ENCODE results near the gene PARD3. TPM values are rescaled to one million over a fixed set of nuclear protein-coding genes. Genes with fewer than 3 reads are reported as not detected.

The PARD3 gene
- total RNA-seq, 3 donors from 2014 or later = 48.2 to 93.7 (median 60.6) TPM

GRCh38 chr10:34581801-34582532 lies 233.1 kb downstream of the PARD3 start:
- no peak overlapping the region for H3K27ac ChIP-seq
- TF ChIP-seq POLR2A (IDR thresholded peaks at IDR 0.05) (no peak), POLR2AphosphoS5 (IDR thresholded peaks at IDR 0.05) (no peak)
- TF ChIP-seq, protein P1, sequence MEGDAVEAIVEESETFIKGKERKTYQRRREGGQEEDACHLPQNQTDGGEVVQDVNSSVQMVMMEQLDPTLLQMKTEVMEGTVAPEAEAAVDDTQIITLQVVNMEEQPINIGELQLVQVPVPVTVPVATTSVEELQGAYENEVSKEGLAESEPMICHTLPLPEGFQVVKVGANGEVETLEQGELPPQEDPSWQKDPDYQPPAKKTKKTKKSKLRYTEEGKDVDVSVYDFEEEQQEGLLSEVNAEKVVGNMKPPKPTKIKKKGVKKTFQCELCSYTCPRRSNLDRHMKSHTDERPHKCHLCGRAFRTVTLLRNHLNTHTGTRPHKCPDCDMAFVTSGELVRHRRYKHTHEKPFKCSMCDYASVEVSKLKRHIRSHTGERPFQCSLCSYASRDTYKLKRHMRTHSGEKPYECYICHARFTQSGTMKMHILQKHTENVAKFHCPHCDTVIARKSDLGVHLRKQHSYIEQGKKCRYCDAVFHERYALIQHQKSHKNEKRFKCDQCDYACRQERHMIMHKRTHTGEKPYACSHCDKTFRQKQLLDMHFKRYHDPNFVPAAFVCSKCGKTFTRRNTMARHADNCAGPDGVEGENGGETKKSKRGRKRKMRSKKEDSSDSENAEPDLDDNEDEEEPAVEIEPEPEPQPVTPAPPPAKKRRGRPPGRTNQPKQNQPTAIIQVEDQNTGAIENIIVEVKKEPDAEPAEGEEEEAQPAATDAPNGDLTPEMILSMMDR (IDR thresholded peaks at IDR 0.05) = no peak

GRCh38 chr10:34580643-34581042 lies 234.5 kb downstream of the PARD3 start:
- H3K9me3 ChIP-seq = no peaks in the 10 kb centered on the region
- H3K27me3 ChIP-seq = no peaks in the 10 kb centered on the region
- no peak for TF ChIP-seq POLR2AphosphoS5 (IDR thresholded peaks at IDR 0.05)
- TF ChIP-seq POLR2A (IDR thresholded peaks at IDR 0.05) = no peak
- TF ChIP-seq, protein P1 (IDR thresholded peaks at IDR 0.05) = no peak
- no peak overlapping the region for H3K27ac ChIP-seq
- intact Hi-C loops (cut with DNase I; ENCODE audit: low total_unique reads) = loop anchor here (5.0 kb wide), 1 partner anchor 263 kb away; no protein-coding TSS in a partner anchor
- no peaks in the 10 kb centered on the region for H3K4me1 ChIP-seq
- no peak overlapping the region for H3K4me3 ChIP-seq
- DNase-seq (ENCODE audit: low spot score in 2 of 2) = no peak
- H3K36me3 ChIP-seq = no peaks in the 10 kb centered on the region

More at GRCh38 chr10:34581801-34582532, 233.1 kb downstream of the PARD3 start:
- Histone ChIP-seq H3K27me3 (no peaks in the 10 kb centered on the region), H3K4me1 (no peaks in the 10 kb centered on the region), H3K4me3 (no peak overlapping the region), H3K36me3 (no peaks in the 10 kb centered on the region), H3K9me3 (no peaks in the 10 kb centered on the region)
- DNase-seq (ENCODE audit: low spot score in 2 of 2) = no peak
- intact Hi-C loops (cut with DNase I; ENCODE audit: low total_unique reads) = loop anchor here (5.0 kb wide), 1 partner anchor 265 kb away; no protein-coding TSS in a partner anchor

- no peak overlapping the region for H3K4me3 ChIP-seq
- intact Hi-C loops (cut with DNase I; ENCODE audit: low total_unique reads) = loop anchor here (5.0 kb wide), 1 partner anchor 263 kb away; no protein-coding TSS in a partner anchor
- no peak overlapping the region for H3K27ac ChIP-seq
- no peaks in the 10 kb centered on the region for H3K4me1 ChIP-seq
- TF ChIP-seq POLR2AphosphoS5 (IDR thresholded peaks at IDR 0.05) = no peak
- TF ChIP-seq, protein P1 (IDR thresholded peaks at IDR 0.05) = no peak
- no peak for TF ChIP-seq POLR2A (IDR thresholded peaks at IDR 0.05)
- DNase-seq (ENCODE audit: low spot score in 2 of 2) = no peak
- no peaks in the 10 kb centered on the region for H3K9me3 ChIP-seq
- no peaks in the 10 kb centered on the region for H3K36me3 ChIP-seq
- no peaks in the 10 kb centered on the region for H3K27me3 ChIP-seq
These were observed 234.9 kb downstream of the PARD3 start for GRCh38 chr10:34580214-34580613.

- H3K36me3 ChIP-seq = no peaks in the 10 kb centered on the region
- no peak overlapping the region for H3K27ac ChIP-seq
- no peaks in the 10 kb centered on the region for H3K9me3 ChIP-seq
- no peaks in the 10 kb centered on the region for H3K4me1 ChIP-seq
- intact Hi-C loops (cut with DNase I; ENCODE audit: low total_unique reads) = no loop called here
- TF ChIP-seq POLR2A (IDR thresholded peaks at IDR 0.05) (no peak), POLR2AphosphoS5 (IDR thresholded peaks at IDR 0.05) (no peak)
- TF ChIP-seq, protein P1 (IDR thresholded peaks at IDR 0.05) = no peak
- no peaks in the 10 kb centered on the region for H3K27me3 ChIP-seq
- no peak overlapping the region for H3K4me3 ChIP-seq
- no peak for DNase-seq (ENCODE audit: low spot score in 2 of 2)
These were observed 236.6 kb downstream of the PARD3 start for GRCh38 chr10:34578468-34578867.

DNA sequence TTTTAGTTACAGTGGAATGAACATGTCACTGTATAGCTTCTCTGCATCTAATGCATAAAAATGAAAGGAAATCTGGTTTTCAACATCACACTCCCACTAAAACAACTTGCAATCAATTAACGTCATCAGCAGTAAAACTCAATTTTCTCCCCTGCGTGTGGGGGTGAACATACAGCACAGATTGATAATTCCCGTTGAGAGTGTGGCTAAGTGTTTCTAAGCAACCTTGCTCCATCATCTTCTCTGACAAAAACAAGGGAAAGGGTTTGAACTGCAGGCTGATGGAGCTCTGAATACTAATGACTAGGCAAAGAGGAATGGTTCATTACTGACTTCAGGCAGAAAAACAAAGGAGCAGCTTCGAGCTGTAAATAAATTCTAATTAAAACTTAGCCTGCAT lies 238.3 kb downstream of the PARD3 start:
- DNase-seq (ENCODE audit: low spot score in 2 of 2) = no peak
- Histone ChIP-seq H3K36me3 (no peaks in the 10 kb centered on the region), H3K27me3 (no peaks in the 10 kb centered on the region), H3K4me3 (no peak overlapping the region), H3K9me3 (no peaks in the 10 kb centered on the region), H3K27ac (no peak overlapping the region), H3K4me1 (no peaks in the 10 kb centered on the region)
- intact Hi-C loops (cut with DNase I; ENCODE audit: low total_unique reads) = no loop called here
- no peak for TF ChIP-seq POLR2A (IDR thresholded peaks at IDR 0.05)
- TF ChIP-seq, protein P1 (IDR thresholded peaks at IDR 0.05) = no peak
- no peak for TF ChIP-seq POLR2AphosphoS5 (IDR thresholded peaks at IDR 0.05)
